Stimulated activated CD8-positive, alpha-beta memory T cell treated with anti-CD3 and anti-CD28 coated beads, Interleukin-12 subunit alpha, Interleukin-12 subunit beta, amount 100 ng/mL, for 1 hour (primary cell): ENCODE results near the gene CEP19.

ENCODE experiments used
- DNase-seq: peaks from one replicate; pipeline ENCODE4 v3.0.0-alpha.2; 2020; ENCODE audit warnings: low read depth

CEP19 gene

DNA sequence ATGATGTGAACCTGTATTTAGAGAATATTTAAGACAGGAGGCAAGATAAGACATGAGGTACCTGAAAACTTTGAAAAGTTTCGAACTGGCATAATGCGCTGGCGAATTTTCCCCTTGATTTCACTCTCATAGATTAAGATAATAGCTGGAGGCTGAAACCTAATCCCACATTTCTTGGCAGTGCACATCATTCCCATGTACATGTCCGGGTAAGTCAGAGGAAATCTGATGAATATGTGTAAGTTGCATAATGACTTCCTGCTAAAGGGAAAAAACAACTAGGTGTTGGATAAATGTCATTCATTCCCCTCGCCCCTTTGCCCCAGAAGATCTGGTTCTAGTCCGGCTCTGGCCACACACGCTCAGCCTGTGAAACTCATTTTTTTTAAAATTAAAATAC, 3.6 kb downstream of the CEP19 start:
- DNase-seq, result no peak

DNA sequence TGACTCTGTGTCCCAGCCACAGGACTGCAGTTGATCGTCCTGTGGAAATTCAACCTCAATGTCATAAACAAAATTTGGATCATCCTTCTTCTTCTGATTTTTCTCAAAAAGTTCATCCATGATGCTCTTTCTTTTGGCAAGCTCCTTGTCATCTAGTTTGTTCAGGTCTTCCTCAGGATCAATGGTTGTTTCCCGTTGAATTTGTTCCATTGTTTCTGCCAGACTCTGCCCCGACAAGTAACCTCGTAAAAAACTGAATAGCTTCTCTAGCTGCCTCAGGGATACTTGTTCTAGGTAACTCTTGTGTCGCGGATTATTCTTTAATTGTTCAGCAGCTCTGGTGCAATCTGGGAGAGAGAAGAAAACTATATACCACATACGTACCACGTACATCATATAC, 4.5 kb downstream of the CEP19 start:
- DNase-seq, result no peak

DNA sequence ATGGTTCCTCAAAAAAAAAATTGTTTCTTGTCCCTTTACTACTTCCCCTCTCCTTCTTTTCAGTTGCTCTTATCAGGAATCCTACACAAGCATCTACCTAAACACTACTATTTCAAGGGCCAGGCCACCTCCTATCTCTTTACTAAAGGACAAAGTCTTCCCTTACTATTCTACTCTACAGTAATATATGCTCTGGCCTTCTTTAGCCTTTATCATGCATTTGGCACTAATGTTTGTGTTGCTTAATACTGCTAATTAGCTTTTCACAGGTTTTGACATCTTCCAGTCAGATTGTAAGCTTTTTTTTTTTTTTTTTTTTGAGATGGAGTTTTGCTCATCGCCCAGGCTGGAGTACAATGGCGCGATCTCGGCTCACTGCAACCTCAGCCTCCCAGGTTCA, 5.3 kb downstream of the CEP19 start:
- no peak for DNase-seq

- no peak for DNase-seq
These were observed 5.7 kb downstream of the CEP19 start for GRCh38 chr3:196706327-196706726.

DNA sequence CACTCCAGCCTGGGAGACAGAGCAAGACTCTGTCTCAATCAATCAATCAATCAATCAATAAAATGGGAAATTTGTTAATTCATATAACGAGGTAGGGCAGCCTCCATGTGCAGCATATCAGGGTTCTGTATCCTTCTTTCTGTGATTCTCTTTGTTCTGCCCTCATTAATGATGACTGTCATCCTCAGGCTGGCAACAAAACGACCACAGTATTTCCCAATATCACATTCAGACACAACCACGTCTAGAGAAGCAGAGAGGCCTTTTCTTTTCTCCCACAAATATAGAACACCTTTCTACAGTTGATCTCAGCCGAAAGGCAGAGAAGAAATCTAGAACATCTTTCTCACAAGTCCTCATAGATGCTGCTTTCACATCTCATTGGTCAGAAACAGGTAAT, 11.2 kb downstream of the CEP19 start:
- no peak for DNase-seq

DNA sequence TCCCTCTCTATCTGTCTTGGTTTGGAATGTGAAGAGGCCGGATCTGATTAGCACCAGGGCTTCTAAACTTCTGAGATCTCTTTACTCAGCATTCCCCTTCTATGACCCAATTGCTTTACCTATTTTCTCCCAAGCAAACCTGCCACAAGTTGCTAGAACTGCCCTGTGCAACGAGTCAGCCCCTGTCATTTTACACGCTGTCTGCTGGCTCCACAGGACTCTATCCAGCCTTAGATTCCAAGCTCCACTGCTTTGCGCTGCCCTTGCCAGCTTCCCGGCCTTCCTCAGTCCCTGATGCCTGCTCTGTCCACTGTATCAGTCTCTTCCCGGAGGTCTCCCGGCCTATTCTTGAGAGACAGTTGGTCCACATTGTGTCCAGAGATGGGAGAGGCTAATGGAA, 12.3 kb downstream of the CEP19 start:
- no peak for DNase-seq

GRCh38 chr3:196697270-196697669, 14.8 kb downstream of the CEP19 start:
- no peak for DNase-seq

- DNase-seq, result no peak
These were observed 16.2 kb downstream of the CEP19 start for GRCh38 chr3:196695849-196696226.

GRCh38 chr3:196694941-196695848, 16.9 kb downstream of the CEP19 start:
- DNase-seq, result no peak

GRCh38 chr3:196694202-196694638, 17.8 kb downstream of the CEP19 start:
- no peak for DNase-seq

GRCh38 chr3:196691386-196691785, 20.7 kb downstream of the CEP19 start:
- no peak for DNase-seq

GRCh38 chr3:196689941-196690660, 21.9 kb downstream of the CEP19 start:
- no peak for DNase-seq

DNA sequence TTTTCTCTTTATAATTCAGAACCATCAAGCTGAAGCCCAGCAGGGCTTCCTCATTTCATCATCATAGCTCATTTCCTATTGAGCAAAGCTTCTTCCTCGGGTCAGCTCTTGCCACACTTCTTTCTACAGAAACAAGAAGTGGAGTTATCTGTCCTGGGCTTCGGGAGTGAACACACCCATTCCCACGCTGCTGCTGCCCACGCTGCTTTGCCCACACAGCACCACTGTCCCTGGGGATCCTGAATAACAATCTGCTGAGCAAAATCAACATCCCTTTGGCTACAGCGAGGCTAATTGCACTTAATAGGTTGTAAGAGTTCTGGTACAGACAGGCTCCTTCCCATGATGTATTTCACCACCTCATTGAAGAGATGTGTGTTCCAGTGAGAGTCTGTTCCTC, 23.7 kb downstream of the CEP19 start:
- DNase-seq, result no peak

- DNase-seq, result no peak
These were observed 25.6 kb downstream of the CEP19 start for GRCh38 chr3:196686436-196686835.

DNA sequence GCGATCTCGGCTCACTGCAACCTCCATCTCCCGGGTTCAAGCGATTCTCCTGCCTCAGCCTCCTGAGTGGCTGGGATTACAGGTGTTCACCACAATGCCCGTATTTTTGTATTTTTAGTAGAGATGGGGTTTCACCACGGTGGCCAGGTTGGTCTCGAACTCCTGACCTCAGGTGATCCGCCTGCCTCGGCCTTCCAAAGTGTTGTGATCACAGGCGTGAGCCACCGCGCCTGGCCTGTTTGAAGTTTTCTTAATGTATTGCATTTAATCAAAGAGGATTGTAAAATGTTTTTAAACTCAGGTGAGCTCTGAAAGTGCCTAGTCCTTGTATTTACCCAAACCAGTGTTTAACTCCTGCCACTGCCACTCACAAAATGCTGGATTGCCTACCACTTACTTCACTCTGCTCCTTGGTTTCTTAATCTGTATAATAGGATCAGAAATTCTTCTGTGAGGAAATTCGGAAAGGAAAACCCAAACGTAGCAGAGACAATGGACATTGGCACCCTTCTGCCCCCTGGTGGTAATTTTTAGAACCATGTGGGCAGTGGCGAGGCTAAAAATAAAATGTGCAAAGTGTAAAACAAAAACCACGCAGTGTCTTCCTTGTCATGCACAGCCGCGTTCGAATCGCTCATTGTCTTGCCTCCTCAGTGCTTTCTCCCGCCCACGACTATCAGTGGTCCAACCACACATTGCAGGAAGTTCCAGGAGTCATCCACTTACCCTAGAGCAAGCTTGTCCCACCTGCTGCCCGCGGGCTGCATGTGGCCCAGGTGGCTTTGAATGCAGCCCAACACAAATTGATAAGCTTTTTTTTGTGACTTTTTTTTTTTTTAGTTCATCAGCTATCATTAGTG, 27.3 kb downstream of the CEP19 start:
- peak; percentile 47 for DNase-seq

DNA sequence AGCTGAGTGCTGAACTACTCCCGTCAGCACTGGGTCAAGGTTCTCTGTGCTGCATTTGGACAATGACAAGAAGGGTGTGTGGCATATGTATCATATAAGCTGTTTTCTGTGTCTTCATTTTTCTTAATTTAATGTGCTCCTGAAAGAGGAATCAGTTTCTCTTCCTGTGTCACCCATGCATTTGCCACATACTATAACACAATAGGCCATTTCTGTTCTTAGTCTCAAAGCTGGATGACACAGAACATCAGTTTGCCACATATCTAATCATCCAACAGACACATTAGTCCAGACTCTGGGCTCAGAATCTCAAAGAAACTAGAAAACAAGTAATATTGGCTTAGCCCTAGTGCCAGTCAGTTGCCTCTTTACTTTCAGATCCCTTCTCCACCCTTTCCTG, 34.1 kb downstream of the CEP19 start:
- no peak for DNase-seq

DNA sequence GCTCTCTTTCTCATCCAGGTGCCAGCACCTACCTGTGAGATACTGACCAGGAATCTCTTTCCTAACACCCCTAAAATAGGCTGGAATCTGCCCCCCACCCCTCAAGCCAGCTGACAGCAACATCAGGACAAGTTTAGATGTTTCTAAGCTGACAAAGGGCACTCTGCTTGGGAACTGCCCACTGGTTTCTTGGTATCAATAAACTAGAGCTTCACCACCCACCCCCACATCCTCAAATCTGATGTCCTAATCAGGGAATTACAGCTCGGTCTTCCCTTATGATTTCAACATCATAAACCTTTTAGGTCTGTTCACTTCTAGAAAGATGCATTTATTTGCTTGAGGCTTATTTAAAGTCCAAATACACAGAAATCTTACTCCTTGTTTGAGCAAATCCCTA, 34.7 kb downstream of the CEP19 start:
- DNase-seq, result no peak

GRCh38 chr3:196673632-196674031, 38.4 kb downstream of the CEP19 start:
- no peak for DNase-seq

GRCh38 chr3:196670339-196670738, 41.7 kb downstream of the CEP19 start:
- DNase-seq, result no peak

GRCh38 chr3:196667056-196667825, 44.8 kb downstream of the CEP19 start:
- DNase-seq, result no peak

- no peak for DNase-seq
These were observed 45.8 kb downstream of the CEP19 start for GRCh38 chr3:196666001-196666867.
